Mesendoderm (in vitro differentiated cells): ENCODE measurements around the gene TRIM28.

ENCODE experiments used
- DNase-seq: peaks from one replicate; pipeline ENCODE4 v3.0.0; 2013
- H2AK5ac ChIP-seq: 2 replicates; pipeline ENCODE4 v1.6.1; 2013; ENCODE audit warnings: low read length, inconsistent platforms
- H2BK120ac ChIP-seq: 2 replicates; pipeline ENCODE4 v1.6.1; 2013; ENCODE audit warnings: low read depth, mild to moderate bottlenecking, low read length, moderate library complexity, mixed read lengths
- H2BK15ac ChIP-seq: replicated peaks from 2 replicates; pipeline ENCODE4 v1.6.1; 2013; ENCODE audit warnings: low read depth, mild to moderate bottlenecking, moderate library complexity
- H2BK5ac ChIP-seq: 2 replicates; pipeline ENCODE4 v1.6.1; 2013; ENCODE audit warnings: low read length, inconsistent platforms
- H3K18ac ChIP-seq: 2 replicates; pipeline ENCODE4 v1.6.1; 2013; ENCODE audit warnings: mild to moderate bottlenecking, low read length, mixed read lengths
- H3K23ac ChIP-seq: one replicate; pipeline ENCODE4 v1.6.1; 2013; ENCODE audit warnings: low read length
- H3K27ac ChIP-seq: 2 replicates; pipeline ENCODE4 v1.5.1; 2013; ENCODE audit warnings: low read depth, mild to moderate bottlenecking, inconsistent platforms, low read length, moderate library complexity
- H3K27me3 ChIP-seq: 2 replicates; pipeline ENCODE4 v1.6.1; 2013; ENCODE audit warnings: low read length, control low read depth, mild to moderate bottlenecking, inconsistent platforms; ENCODE audit not compliant: insufficient read depth, poor library complexity
- H3K36me3 ChIP-seq: 2 replicates; pipeline ENCODE4 v1.6.1; 2013; ENCODE audit warnings: low read length, inconsistent platforms; ENCODE audit not compliant: control insufficient read depth, insufficient read depth
- H3K4ac ChIP-seq: one replicate; pipeline ENCODE4 v1.6.1; 2013; ENCODE audit warnings: low read depth, mild to moderate bottlenecking, low read length, moderate library complexity
- H3K4me1 ChIP-seq: 2 replicates; pipeline ENCODE4 v1.6.1; 2013; ENCODE audit warnings: low read depth, low read length, inconsistent platforms; ENCODE audit not compliant: control insufficient read depth
- H3K4me2 ChIP-seq: 2 replicates; pipeline ENCODE4 v1.6.1; 2013; ENCODE audit warnings: low read length
- H3K4me3 ChIP-seq: 2 replicates; pipeline ENCODE4 v1.5.1; 2013; ENCODE audit warnings: mild to moderate bottlenecking, low read length
- H3K56ac ChIP-seq: one replicate; pipeline ENCODE4 v1.6.1; 2013; ENCODE audit warnings: low read length
- H3K79me1 ChIP-seq: 2 replicates; pipeline ENCODE4 v1.6.1; 2013; ENCODE audit warnings: low read length, inconsistent platforms
- H3K79me2 ChIP-seq: 2 replicates; pipeline ENCODE4 v1.6.1; 2013; ENCODE audit warnings: mild to moderate bottlenecking, low read length; ENCODE audit not compliant: control insufficient read depth, insufficient read depth
- H3K9ac ChIP-seq: 2 replicates; pipeline ENCODE4 v1.6.1; 2013; ENCODE audit warnings: low read length, inconsistent platforms
- H4K5ac ChIP-seq: one replicate; pipeline ENCODE4 v1.6.1; 2013; ENCODE audit warnings: low read length
- H4K8ac ChIP-seq: one replicate; pipeline ENCODE4 v1.6.1; 2013; ENCODE audit warnings: low read depth, mild to moderate bottlenecking, control low read depth, low read length, moderate library complexity
- WGBS: extraction: QIAGEN DNeasy Blood & Tissue Kit; methylation state at CpG from one replicate; pipeline ENCODE4 v1.1.7; 2013; ENCODE audit warnings: low lambda C conversion rate, missing lambda C conversion rate; ENCODE audit not compliant: insufficient coverage; ENCODE audit errors: extremely low coverage; 5-methylcytosine and 5-hydroxymethylcytosine counted together

TRIM28 gene

GRCh38 chr19:58555369-58555885, 11.6 kb downstream of the TRIM28 start:
- Histone ChIP-seq H2BK5ac (no peak overlapping the region), H4K5ac (peak overlapping the region; percentile 72), H3K23ac (no peak overlapping the region), H3K79me2 (peaks cover 21% of the 10 kb centered on the region), H2BK15ac (no peak overlapping the region), H3K4ac (no peak overlapping the region), H3K4me3 (no peak overlapping the region), H3K9ac (peak overlapping the region; percentile 86), H4K8ac (peak overlapping the region; percentile 70), H3K4me2 (peak overlapping the region; percentile 47), H3K79me1 (peaks cover 10% of the 10 kb centered on the region), H3K18ac (no peak overlapping the region), H3K27ac (peak overlapping the region; percentile 84), H3K36me3 (peaks cover 13% of the 10 kb centered on the region), H3K4me1 (peaks cover 9% of the 10 kb centered on the region), H3K56ac (peak overlapping the region; percentile 98), H2AK5ac (peak overlapping the region; percentile 99), H3K27me3 (no peaks in the 10 kb centered on the region), H2BK120ac (no peak overlapping the region)
- no CpG with 5 or more reads among the region's 4 CpGs for WGBS
- no peak for DNase-seq

- Histone ChIP-seq H2BK15ac (no peak overlapping the region), H3K27me3 (no peaks in the 10 kb centered on the region), H3K36me3 (peaks cover 8% of the 10 kb centered on the region), H3K27ac (no peak overlapping the region), H3K23ac (no peak overlapping the region), H3K4ac (no peak overlapping the region), H4K5ac (no peak overlapping the region), H3K9ac (peak overlapping the region; percentile 97), H3K79me2 (peaks cover 21% of the 10 kb centered on the region), H3K4me1 (peaks cover 9% of the 10 kb centered on the region), H3K4me2 (no peak overlapping the region), H3K18ac (no peak overlapping the region), H3K4me3 (no peak overlapping the region), H2BK5ac (no peak overlapping the region), H3K56ac (no peak overlapping the region), H2BK120ac (no peak overlapping the region), H3K79me1 (peaks cover 6% of the 10 kb centered on the region), H4K8ac (no peak overlapping the region), H2AK5ac (no peak overlapping the region)
- no CpG with 5 or more reads among the region's 16 CpGs for WGBS
- no peak for DNase-seq
Measured at GRCh38 chr19:58555920-58556621, 12.2 kb downstream of the TRIM28 start.

- peak overlapping the region; percentile 42 for H3K4me2 ChIP-seq
- no peak overlapping the region for H4K5ac ChIP-seq
- peak overlapping the region; percentile 97 for H3K9ac ChIP-seq
- H3K23ac ChIP-seq = no peak overlapping the region
- peaks cover 5% of the 10 kb centered on the region for H3K79me1 ChIP-seq
- H2BK120ac ChIP-seq = no peak overlapping the region
- no peak overlapping the region for H2AK5ac ChIP-seq
- no peak overlapping the region for H3K18ac ChIP-seq
- H3K4ac ChIP-seq = no peak overlapping the region
- no peak overlapping the region for H2BK15ac ChIP-seq
- WGBS = no CpG with 5 or more reads among the region's 10 CpGs
- peaks cover 9% of the 10 kb centered on the region for H3K4me1 ChIP-seq
- no peak overlapping the region for H2BK5ac ChIP-seq
- DNase-seq = no peak
- H3K27ac ChIP-seq = no peak overlapping the region
- H3K36me3 ChIP-seq = peaks cover 7% of the 10 kb centered on the region
- H3K56ac ChIP-seq = peak overlapping the region; percentile 100
- no peaks in the 10 kb centered on the region for H3K27me3 ChIP-seq
- H3K4me3 ChIP-seq = no peak overlapping the region
- H4K8ac ChIP-seq = no peak overlapping the region
- H3K79me2 ChIP-seq = peaks cover 21% of the 10 kb centered on the region
Measured at GRCh38 chr19:58556622-58557220, 12.9 kb downstream of the TRIM28 start.

GRCh38 chr19:58557221-58558065, 13.6 kb downstream of the TRIM28 start:
- Histone ChIP-seq H3K4me3 (peak overlapping the region; percentile 89), H3K4ac (peak overlapping the region; percentile 88), H3K27ac (peak overlapping the region; percentile 100), H2BK5ac (peak overlapping the region; percentile 35), H2AK5ac (no peak overlapping the region), H3K4me2 (peak overlapping the region; percentile 42), H3K4me1 (peaks cover 9% of the 10 kb centered on the region), H3K79me2 (peaks cover 21% of the 10 kb centered on the region), H4K5ac (no peak overlapping the region), H3K23ac (peak overlapping the region; percentile 97), H3K27me3 (no peaks in the 10 kb centered on the region), H3K9ac (peak overlapping the region; percentile 97), H3K56ac (peak overlapping the region; percentile 100), H2BK120ac (no peak overlapping the region), H2BK15ac (no peak overlapping the region), H3K18ac (no peak overlapping the region), H3K36me3 (peaks cover 2% of the 10 kb centered on the region), H3K79me1 (peaks cover 5% of the 10 kb centered on the region), H4K8ac (no peak overlapping the region)
- no CpG with 5 or more reads among the region's 12 CpGs for WGBS
- DNase-seq = no peak

GRCh38 chr19:58558066-58558622, 14.3 kb downstream of the TRIM28 start, which contains the start of gene UBE2M:
Gene UBE2M (minus strand): TSS chr19:58558611. CDS start chr19:58558381, 230 bp downstream.
- no CpG with 5 or more reads among the region's 62 CpGs for WGBS
- Histone ChIP-seq H3K4me3 (peak within 1 kb of the TSS; percentile 89), H3K4me1 (peaks cover 9% of the 10 kb centered on the region), H3K27me3 (no peaks in the 10 kb centered on the region), H3K4me2 (peak within 1 kb of the TSS; percentile 74), H2BK5ac (peak within 1 kb of the TSS; percentile 99), H3K56ac (peak within 1 kb of the TSS; percentile 100), H2AK5ac (no peak within 1 kb of the TSS), H4K8ac (no peak within 1 kb of the TSS), H3K9ac (peak within 1 kb of the TSS; percentile 100), H2BK120ac (no peak within 1 kb of the TSS), H4K5ac (no peak within 1 kb of the TSS), H3K36me3 (peaks cover 2% of the 10 kb centered on the region), H2BK15ac (no peak within 1 kb of the TSS), H3K18ac (peak within 1 kb of the TSS; percentile 91), H3K27ac (peak within 1 kb of the TSS; percentile 100), H3K4ac (peak within 1 kb of the TSS; percentile 88), H3K79me1 (peaks cover 5% of the 10 kb centered on the region), H3K79me2 (peaks cover 21% of the 10 kb centered on the region), H3K23ac (peak within 1 kb of the TSS; percentile 100)
- DNase-seq = peak; percentile 62
